Panc1 (cell line): ENCODE data around the gene SLC38A10.

Experiments used
- SIN3A ChIP-seq: IDR thresholded peaks from 2 replicates; pipeline ENCODE4 v1.6.1; 2012; ENCODE audit warnings: low read depth, mild to moderate bottlenecking, low read length, moderate library complexity, borderline replicate concordance; ENCODE audit not compliant: insufficient read depth
- TF ChIP-seq, protein P1 (sequence below): fragments of 450-650 bp; IDR thresholded peaks from 2 replicates; pipeline ENCODE4 v1.5.1; 2017; ENCODE audit warnings: mild to moderate bottlenecking

DNA sequence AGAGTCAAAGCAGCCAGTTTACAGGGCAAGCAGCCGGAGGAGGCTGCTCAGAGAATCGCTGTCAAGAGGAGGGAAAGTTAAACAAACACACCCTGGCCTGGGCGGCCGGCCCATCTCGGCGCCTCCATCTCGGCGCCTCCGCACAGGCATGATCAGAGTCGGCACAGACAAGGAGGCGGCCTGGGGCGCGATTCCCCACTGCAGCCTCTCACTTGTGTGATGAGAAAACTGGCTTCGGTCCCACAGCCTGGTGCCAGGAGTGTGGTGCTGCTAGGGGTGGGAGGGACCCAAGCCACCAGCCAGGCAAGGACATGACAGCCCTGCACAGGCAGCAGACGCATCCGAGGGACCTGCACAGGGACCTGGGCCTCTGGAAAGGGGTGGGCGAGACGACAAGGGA, 17.7 kb downstream of the SLC38A10 start:
- TF ChIP-seq, protein P1, sequence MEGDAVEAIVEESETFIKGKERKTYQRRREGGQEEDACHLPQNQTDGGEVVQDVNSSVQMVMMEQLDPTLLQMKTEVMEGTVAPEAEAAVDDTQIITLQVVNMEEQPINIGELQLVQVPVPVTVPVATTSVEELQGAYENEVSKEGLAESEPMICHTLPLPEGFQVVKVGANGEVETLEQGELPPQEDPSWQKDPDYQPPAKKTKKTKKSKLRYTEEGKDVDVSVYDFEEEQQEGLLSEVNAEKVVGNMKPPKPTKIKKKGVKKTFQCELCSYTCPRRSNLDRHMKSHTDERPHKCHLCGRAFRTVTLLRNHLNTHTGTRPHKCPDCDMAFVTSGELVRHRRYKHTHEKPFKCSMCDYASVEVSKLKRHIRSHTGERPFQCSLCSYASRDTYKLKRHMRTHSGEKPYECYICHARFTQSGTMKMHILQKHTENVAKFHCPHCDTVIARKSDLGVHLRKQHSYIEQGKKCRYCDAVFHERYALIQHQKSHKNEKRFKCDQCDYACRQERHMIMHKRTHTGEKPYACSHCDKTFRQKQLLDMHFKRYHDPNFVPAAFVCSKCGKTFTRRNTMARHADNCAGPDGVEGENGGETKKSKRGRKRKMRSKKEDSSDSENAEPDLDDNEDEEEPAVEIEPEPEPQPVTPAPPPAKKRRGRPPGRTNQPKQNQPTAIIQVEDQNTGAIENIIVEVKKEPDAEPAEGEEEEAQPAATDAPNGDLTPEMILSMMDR, result no peak
- TF ChIP-seq SIN3A, result no peak
